SH-SY5Y (cell line): ENCODE data around the gene WDR70.

Source experiments
- GATA2 ChIP-seq: IDR thresholded peaks from 2 replicates; pipeline ENCODE4 v1.6.1; 2011; ENCODE audit warnings: mild to moderate bottlenecking, low read depth, low read length
- GATA3 ChIP-seq: IDR thresholded peaks from 2 replicates; pipeline ENCODE4 v1.6.1; 2011; ENCODE audit warnings: low read depth, mild to moderate bottlenecking, low read length, moderate library complexity

DNA sequence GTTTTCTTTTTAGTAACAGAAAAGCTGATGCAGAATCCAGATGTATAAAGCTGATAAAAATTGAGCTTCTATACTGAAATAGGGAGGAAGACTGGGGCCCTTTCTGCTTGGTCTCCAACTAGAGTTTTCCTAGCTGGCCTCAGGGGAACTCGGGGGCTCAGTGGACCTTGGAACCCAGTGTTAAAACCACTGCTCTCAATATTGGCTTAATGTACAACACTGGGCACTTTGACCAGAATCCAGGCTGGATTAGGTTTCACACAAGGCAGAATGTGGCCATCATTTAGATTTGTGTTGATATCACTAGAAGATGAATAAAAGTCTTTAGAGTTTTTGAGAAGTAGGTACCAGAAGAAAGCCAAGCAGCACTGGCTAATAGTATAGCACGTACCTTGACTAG is 346.1 kb downstream of the WDR70 start:
- TF ChIP-seq GATA3: no peak
- no peak for TF ChIP-seq GATA2
